HepG2 (cell line): ENCODE data around the gene XKR7. TPM values are rescaled to one million over a fixed set of nuclear protein-coding genes. Genes with fewer than 3 reads are reported as not detected.
A peak's percentile ranks its signal among the peaks of the same experiment; 100 is the strongest.

ENCODE experiments used
- KIAA2018 ChIP-seq: sonication (generic); formaldehyde crosslinking; IDR thresholded peaks from 2 replicates; pipeline ENCODE4 v1.5.0; 2020; ENCODE audit warnings: mild to moderate bottlenecking, missing genetic modification reagents, borderline replicate concordance
- SP2 ChIP-seq: sonication (generic); formaldehyde crosslinking; IDR thresholded peaks from 2 replicates; pipeline ENCODE4 v1.5.1; 2020; ENCODE audit warnings: mild to moderate bottlenecking, missing genetic modification reagents
- SRSF1 ChIP-seq: fragments of 200-400 bp; formaldehyde crosslinking; optimal IDR thresholded peaks from 2 replicates; pipeline ENCODE3; 2017; ENCODE audit warnings: mild to moderate bottlenecking, low read depth, low read length, moderate library complexity
- TRIM22 ChIP-seq: fragments of 450-650 bp; IDR thresholded peaks from 2 replicates; pipeline ENCODE4 v1.6.1; 2017
- ZFP90 ChIP-seq: sonication (generic); formaldehyde crosslinking; IDR thresholded peaks from 2 replicates; pipeline ENCODE4 v1.8.0; 2022; ENCODE audit warnings: missing genetic modification reagents, mild to moderate bottlenecking, inconsistent platforms, borderline replicate concordance
- ZFYVE20 ChIP-seq: sonication (generic); formaldehyde crosslinking; IDR thresholded peaks from 2 replicates; pipeline ENCODE4 v1.8.0; 2023; ENCODE audit warnings: low read depth, mild to moderate bottlenecking, moderate library complexity, missing genetic modification reagents, borderline replicate concordance
- ZNF121 ChIP-seq: sonication (generic); formaldehyde crosslinking; IDR thresholded peaks from 2 replicates; pipeline ENCODE4 v1.5.0; 2020; ENCODE audit warnings: mild to moderate bottlenecking, missing genetic modification reagents
- ZNF264 ChIP-seq: sonication (generic); formaldehyde crosslinking; IDR thresholded peaks from 2 replicates; pipeline ENCODE4 v1.4.0; 2020; ENCODE audit warnings: missing genetic modification reagents
- ZNF280D ChIP-seq: sonication (generic); formaldehyde crosslinking; IDR thresholded peaks from 2 replicates; pipeline ENCODE4 v1.5.1; 2020; ENCODE audit warnings: mild to moderate bottlenecking, missing genetic modification reagents
- ZNF547 ChIP-seq: sonication (generic); formaldehyde crosslinking; IDR thresholded peaks from 2 replicates; pipeline ENCODE4 v1.5.1; 2020; ENCODE audit warnings: mild to moderate bottlenecking, missing genetic modification reagents
- ZNF761 ChIP-seq: sonication (generic); formaldehyde crosslinking; conservative IDR thresholded peaks from 2 replicates; pipeline ENCODE4 v1.4.0; 2020; ENCODE audit warnings: mild to moderate bottlenecking, missing genetic modification reagents
- ZNF768 ChIP-seq: sonication (generic); formaldehyde crosslinking; IDR thresholded peaks from 2 replicates; pipeline ENCODE4 v1.4.0; 2020; ENCODE audit warnings: missing genetic modification reagents
- polyA plus RNA-seq, 8 experiments: library from polyadenylated mRNA; depleted of rRNA in 3 of 8; stranded (reverse) in 7 of 8; unstranded in 1 of 8; fragments of >200 nt; fragmentation: Illumina TruSeq in 4 of 8; extraction: Trizol in 4 of 8; gene quantifications; 2 replicates each; pipeline versions ENCODE4 v1.2.1 to v1.2.3, GENCODE V29; 2011 to 2016; ENCODE audit warnings: low read depth in 4 of 8, missing spikeins in 1 of 8, mixed read lengths in 1 of 8; ENCODE audit not compliant: insufficient read depth in 1 of 8
- total RNA-seq, 5 experiments: library from RNA; depleted of rRNA; stranded (reverse); fragments of >200 nt; fragmentation: Illumina TruSeq; extraction: Trizol; gene quantifications; 2 replicates each; pipeline ENCODE4 v1.2.3, GENCODE V29; 2016; ENCODE audit warnings: low read depth in 1 of 5
- TF ChIP-seq, protein P1 (sequence below): IDR thresholded peaks from 2 replicates; pipeline ENCODE4 v1.6.1; 2012; ENCODE audit warnings: inconsistent platforms

The XKR7 gene
- total and polyA plus RNA-seq, 2 of the 13 experiments (the other 11 are each of a cell fraction or from before 2014, with no cell fraction given), result not detected

- TF ChIP-seq ZNF280D (CRISPR knock-in tag), result peak; percentile 79; the same call in 1 of the 2 replicates
- no peak for TF ChIP-seq ZFYVE20 (CRISPR knock-in tag)
- peak; percentile 72; the same call in 1 of the 2 replicates for TF ChIP-seq ZNF121
- TF ChIP-seq ZNF547 (CRISPR knock-in tag), result peak; percentile 48; the same call in 1 of the 2 replicates
- TF ChIP-seq TRIM22, result no peak
- TF ChIP-seq, protein P1, sequence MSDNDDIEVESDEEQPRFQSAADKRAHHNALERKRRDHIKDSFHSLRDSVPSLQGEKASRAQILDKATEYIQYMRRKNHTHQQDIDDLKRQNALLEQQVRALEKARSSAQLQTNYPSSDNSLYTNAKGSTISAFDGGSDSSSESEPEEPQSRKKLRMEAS, result peak; percentile 57; the same call in 1 of the 2 replicates
- peak; percentile 16; the same call in 1 of the 2 replicates for TF ChIP-seq ZNF768 (CRISPR knock-in tag)
- TF ChIP-seq SRSF1, result no peak
- no peak for TF ChIP-seq ZNF761
- TF ChIP-seq ZFP90 (CRISPR knock-in tag), result no peak
- TF ChIP-seq ZNF264, result no peak
- no peak for TF ChIP-seq SP2 (CRISPR knock-in tag)
- TF ChIP-seq KIAA2018 (CRISPR knock-in tag), result peak; percentile 47; the same call in 1 of the 2 replicates
Observed at GRCh38 chr20:32028647-32029372, 60.9 kb downstream of the XKR7 start (continued).
